Measurements from ENCODE around the gene COL17A1. TPM values are rescaled to one million over a fixed set of nuclear protein-coding genes. Genes with fewer than 3 reads are reported as not detected.

The COL17A1 gene
- total and polyA plus RNA-seq, 9 of the 15 experiments (the other 6 are each of a cell fraction or from before 2014, with no cell fraction given): not detected

- TF ChIP-seq MITF (IDR thresholded peaks at IDR 0.05): no peak
- no peak for TF ChIP-seq PHB (CRISPR knock-in tag; IDR thresholded peaks at IDR 0.05)
Observed at GRCh38 chr10:104005172-104005863, 80.4 kb downstream of the COL17A1 start (continued).

GRCh38 chr10:104002911-104003310 is 82.8 kb downstream of the COL17A1 start:
- CTCF ChIA-PET (ENCODE audit: low intra/inter-chr PET ratio): no interaction called here
- FAIRE-seq (no peak), ATAC-seq (no peak), DNase-seq (ENCODE audit: extremely low read depth in 1 of 4, low spot score in 3 of 4) (no peak)
- H3K4me2 ChIP-seq (ENCODE audit: insufficient read depth, low read length): no peak overlapping the region
- intact Hi-C loops (cut with micrococcal nuclease): no loop called here
- H3K4me3 ChIP-seq: no peak overlapping the region
- no peaks in the 10 kb centered on the region for H3K27me3 ChIP-seq (ENCODE audit: control insufficient read depth in 2 of 2, insufficient read depth in 2 of 2, low read length in 2 of 2)
- no peaks in the 10 kb centered on the region for H3K4me1 ChIP-seq (replicated peaks in 1 of 2; ENCODE audit: control insufficient read depth in 2 of 2, insufficient read depth in 2 of 2, low read length in 2 of 2)
- H4K20me1 ChIP-seq (replicated peaks; ENCODE audit: control insufficient read depth, insufficient read depth, low read length): no peaks in the 10 kb centered on the region; the same call in 1 of the 2 replicates
- POLR2A ChIA-PET: no interaction called here
- TF ChIP-seq MED1 (CRISPR knock-in tag; IDR thresholded peaks at IDR 0.05; ENCODE audit: borderline replicate concordance) (no peak), XRCC5 (IDR thresholded peaks at IDR 0.05; ENCODE audit: low read depth, low read length) (no peak), ZNF444 (CRISPR knock-in tag; IDR thresholded peaks at IDR 0.05) (no peak), SAFB (IDR thresholded peaks at IDR 0.05; ENCODE audit: borderline replicate concordance, low read depth, low read length) (no peak), ZNF41 (CRISPR knock-in tag; conservative IDR thresholded peaks at IDR 0.05) (no peak), RBM15 (IDR thresholded peaks at IDR 0.05; ENCODE audit: insufficient read depth, low read length) (no peak), HNRNPUL1 (IDR thresholded peaks at IDR 0.05; ENCODE audit: low read length) (no peak), BRD9 (IDR thresholded peaks at IDR 0.05; ENCODE audit: low read depth, partially characterized antibody) (no peak), ELF2 (CRISPR knock-in tag; IDR thresholded peaks at IDR 0.05) (no peak)
- WGBS (ENCODE audit: insufficient coverage, low coverage, missing lambda C conversion rate): 89% methylated on average over 1 of the region's 1 CpG
- no peak overlapping the region for H3K9ac ChIP-seq (ENCODE audit: insufficient read depth in 1 of 2, low read depth in 2 of 2, low read length in 2 of 2)
- H2AFZ ChIP-seq (ENCODE audit: low read depth, low read length): no peak overlapping the region
- in situ Hi-C loops (cut with MboI): no loop called here
- H3K36me3 ChIP-seq (ENCODE audit: control insufficient read depth, insufficient read depth, low read length): peaks cover 70% of the 10 kb centered on the region; the same call in 1 of the 3 replicates
- H3K9me3 ChIP-seq (replicated peaks; ENCODE audit: control insufficient read depth, insufficient read depth, low read depth, low read length): no peaks in the 10 kb centered on the region
- no peak overlapping the region for H3K27ac ChIP-seq (ENCODE audit: extremely low read depth, low read depth, low read length)
- no peaks in the 10 kb centered on the region for H3K79me2 ChIP-seq (ENCODE audit: control insufficient read depth, insufficient read depth, low read length)
- no TSS peak for BruUV-seq (replicated peaks)
- no peaks in the 10 kb centered on the region for H3K9me1 ChIP-seq (ENCODE audit: control insufficient read depth, insufficient read depth, low read length)
